Measurements from ENCODE around the gene PTAR1.

The PTAR1 gene

DNA sequence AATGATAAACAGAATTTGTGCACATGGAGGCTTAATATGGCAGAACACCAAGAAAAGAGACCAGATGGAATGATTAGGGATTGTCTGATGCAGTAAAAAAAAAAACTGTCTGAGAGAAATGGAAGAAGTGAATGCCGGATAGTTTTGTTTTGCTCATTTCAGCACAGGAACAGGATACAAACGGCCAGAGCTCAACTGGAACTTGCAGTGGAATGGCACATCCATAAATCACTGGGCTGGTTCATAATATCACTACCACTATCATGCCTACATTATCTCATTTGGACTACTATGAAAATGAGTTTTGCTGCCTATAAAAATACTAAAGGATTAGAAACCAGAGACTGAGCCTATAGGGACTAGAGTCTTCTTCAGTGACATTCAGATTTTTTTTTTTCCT, 9.7 kb downstream of the PTAR1 start:
- DNase-seq, result no peak

DNA sequence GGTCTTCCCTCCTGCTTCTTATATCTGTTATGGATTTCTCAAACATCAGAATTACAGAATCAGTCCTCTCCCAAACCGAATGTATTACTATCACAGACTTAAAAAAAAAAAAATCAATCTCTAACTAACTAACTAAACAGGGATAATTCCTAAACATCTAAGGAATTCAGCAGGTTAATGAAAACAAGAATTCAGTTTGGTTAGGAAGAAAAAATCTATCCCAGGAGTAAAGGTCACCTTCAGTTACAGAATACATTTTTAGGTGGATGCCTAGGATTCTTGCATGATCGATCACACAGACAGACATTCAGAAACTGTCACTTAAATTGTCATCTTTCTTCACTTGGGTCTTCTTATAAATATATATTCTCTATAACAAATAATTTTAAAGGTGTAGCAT, 11.5 kb downstream of the PTAR1 start:
- no peak for DNase-seq

DNA sequence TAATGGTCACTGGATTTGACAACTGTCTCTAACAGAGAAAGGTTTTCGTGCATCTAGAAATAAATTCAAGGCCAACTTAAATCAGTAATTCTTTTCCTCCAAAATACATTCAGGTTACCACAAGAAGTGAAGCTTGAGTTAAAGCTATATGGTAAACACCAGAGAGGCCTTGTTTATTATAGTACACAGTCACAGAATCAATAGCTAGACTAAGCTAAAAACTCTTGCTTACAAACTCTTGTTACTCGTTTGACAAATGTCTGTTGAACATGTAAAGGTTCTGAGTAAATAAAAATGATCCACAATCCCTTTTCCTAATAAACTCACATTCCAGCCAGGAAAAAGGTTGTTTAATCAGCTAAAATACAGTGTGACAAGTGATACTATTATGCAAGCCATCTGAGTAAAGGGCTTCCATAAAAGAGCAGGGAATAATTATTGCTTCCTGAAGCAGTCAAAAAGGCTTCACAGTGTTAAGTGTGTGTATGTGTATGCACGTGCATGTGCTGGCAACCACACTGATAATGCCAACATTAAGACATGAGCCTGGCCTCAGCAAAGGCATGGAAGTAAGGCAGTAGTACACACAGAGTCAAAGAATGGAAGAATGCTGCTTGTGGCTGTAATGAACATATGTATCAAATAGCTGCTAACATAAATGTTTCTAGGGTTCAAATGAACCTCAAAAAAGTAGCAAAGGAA, 12.8 kb downstream of the PTAR1 start:
- no peak for DNase-seq

DNA sequence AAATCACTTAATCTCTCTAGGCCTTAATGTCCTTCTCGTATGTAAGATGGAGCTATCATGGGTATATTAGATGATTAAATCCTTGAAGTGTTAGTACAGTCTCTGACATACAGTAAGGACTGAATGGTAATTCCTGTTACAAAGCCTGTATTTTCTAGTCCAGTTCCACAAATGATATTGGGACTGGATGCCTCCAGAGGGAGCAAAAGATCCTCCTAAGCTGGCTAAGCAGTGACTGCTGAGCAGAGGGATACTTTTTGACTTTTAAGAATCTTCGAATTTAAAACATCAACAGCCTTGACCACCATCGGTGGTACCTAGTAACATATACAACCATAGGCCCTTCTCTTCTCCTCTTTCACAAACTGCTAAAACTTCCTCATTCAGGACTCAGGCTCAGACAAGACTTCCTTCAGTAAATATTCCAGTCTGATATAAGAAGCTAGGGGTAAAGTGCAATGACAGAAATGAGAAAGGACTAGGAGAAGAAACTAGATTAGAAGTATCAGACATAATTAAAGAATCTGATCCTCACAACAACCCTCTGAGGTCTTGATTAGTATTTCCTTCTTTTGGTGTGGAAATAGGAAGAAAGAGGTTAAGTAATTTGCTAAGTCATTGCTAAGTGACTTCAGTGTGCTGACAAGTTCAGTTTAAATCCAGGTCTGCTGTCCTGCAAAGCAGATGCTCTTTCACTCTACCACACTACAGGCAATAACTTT, 13.9 kb downstream of the PTAR1 start:
- DNase-seq, result no peak

DNA sequence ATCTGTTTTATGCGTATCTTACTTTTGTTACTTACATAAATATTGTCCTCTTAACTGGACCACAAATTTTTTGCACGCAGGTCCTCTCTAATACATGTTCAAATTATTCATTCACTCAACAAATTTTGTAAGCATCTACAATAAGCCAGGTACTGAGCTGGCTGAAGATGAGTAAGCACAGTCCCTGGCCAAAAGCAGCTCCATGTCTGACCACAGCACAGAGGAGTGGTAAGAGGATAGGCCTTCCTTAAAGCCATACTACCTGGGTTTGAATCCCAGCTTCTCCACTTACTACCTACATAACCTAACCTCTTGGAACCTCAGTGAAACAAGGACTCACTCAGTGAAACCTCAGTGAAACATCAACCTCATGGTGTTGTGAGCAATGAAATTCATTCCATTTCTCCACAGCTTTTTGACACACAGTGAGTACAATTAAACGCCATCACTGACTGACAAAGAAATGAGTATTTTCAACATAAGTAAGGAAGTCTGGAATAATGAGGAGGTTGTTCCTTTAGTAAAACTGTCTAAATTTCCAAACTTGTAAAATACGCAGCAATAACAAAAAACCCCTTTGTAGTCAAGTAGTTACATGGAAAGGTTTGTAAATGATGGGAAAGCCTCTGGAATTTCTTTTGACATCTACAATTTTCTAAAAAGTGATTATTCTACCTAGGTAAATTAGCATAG, 15.0 kb downstream of the PTAR1 start:
- DNase-seq, result no peak

DNA sequence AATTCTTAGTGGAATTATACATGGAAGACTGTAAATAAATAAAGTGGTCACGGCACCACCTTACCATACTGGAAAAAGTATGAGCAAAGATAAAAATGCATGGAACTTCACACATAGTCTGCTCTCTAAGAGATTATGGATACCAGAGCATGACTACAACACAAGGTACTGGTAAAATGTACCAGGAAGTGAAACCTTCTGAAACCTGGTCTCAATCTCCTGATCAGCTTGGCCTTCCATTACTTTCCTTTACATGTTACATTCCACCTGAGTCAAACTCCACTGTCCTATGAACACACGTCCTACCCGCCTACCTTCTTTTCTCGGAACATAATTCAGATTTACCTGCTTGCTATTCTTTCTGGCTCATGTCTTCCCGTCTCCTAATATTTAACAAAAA, 15.9 kb downstream of the PTAR1 start:
- no peak for DNase-seq

DNA sequence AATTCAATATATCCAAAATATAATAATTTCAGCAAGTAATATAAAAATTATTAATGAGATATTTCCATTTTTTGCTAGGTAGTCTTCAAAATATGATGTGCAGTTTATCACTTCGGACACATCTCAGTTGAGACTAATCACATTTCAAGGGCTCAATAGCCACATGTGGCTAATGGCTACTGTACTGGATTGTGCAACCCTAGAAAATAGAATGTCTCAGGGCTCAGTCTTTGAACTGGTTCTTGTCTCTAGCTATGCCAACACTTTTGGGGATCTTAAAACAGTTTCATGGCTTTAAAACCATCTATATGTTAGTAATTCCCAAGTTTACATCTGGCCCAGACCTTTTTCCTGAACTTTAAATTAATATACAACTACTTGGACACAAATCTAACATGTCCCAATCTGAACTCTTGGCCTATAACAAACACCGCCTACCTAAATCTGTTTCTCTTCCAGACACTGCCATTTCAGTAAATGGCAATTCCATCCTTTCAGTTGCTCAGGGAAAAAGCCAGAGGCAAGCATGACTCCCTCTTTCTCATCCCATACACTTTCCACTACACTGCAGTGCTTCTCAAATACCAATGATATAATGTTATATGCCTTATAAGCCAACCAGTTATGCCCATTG, 18.8 kb downstream of the PTAR1 start:
- DNase-seq, result no peak

DNA sequence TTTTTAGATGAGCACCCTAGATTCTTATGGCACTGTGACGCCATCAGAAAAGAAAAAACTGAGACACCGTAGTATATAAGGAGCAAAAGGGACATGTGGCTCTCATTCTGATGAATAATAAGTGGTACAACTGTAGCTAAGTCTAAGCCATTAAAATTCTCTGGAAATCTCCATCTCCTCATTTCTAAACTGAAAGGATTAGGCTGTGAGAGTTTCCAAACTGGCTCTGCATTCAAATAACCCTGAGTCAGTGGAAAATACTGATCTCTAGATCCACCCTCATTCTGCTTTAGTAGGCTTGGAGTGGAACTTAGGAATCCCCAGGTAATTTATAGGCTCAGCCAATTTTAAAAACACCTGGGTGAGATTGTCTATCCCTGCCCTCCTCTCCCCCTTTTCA, 28.5 kb downstream of the PTAR1 start:
- no peak for DNase-seq

DNA sequence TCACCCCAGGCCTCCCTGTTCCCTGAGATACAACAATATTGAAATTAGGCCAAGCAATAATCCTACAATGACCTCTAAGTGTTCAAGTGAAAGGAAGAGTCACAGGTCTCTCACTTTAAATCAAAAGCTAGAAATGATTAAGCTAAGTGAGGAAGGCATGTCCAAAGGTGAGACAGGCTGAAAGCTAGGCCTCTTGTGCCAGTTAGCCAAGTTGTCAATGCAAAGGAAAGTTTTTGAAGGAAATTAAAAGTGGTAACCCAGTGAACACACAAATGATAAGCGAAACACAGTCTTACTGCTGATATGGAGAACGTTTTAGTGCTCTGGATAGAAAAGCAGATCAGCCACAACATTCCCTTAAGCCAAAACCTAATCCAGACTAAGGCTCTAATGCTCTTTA, 39.8 kb downstream of the PTAR1 start:
- no peak for DNase-seq

DNA sequence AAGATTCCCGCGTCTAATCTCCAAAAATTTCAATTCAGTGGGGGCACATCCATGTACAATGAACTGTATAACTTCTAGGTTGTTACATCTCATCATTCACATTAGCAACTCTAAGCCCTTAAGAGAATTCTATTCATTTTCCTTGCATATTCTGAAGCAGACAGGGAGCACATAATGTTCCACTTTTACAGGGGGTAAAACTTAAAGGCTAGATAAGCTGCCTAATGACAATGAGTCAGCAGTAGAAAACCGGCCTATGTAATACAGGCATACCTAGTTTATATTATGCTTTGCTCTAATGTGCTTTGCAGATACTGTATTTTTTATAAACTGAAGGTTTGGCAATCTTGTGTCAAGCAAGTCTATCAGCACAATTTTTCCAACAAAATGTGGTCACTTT, 40.4 kb downstream of the PTAR1 start:
- DNase-seq, result no peak

DNA sequence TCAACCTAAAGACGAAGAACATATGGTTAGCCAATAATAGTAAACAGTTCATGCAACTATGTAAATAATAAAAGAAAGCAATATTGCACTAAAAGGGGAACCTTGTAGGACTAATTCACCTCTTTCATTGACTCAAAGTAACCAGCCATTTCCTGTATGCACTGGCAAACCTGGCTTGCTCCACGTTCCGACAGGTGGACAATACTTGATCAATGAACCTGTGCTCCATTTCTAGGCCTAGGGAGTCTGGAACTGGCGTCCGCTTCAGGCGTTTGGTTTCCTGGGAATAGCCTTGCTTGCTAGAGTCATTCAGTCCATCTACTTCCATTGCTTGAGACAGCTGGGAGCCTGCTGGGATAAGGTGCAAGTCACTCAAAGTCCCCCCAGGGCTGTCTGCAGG, 41.6 kb downstream of the PTAR1 start:
- DNase-seq, result no peak

DNA sequence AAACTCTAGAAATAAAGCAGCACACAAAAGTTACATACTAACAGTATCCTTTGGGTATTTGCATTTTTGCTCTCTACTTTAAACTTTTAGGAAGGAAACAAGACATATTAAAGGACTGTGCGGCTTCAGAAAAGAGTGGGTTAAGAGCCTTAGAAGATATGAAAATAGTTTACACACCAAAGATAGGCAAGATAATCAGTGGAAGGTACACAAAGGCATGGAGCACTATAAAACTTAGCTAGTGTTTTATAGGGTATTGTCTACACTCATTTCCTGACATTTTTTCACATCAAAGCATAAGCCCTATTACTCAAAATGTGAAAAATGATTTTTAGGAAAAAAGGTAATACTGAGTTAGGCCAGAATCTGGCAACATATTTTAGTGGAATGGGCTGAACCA, 44.0 kb downstream of the PTAR1 start:
- DNase-seq, result no peak

DNA sequence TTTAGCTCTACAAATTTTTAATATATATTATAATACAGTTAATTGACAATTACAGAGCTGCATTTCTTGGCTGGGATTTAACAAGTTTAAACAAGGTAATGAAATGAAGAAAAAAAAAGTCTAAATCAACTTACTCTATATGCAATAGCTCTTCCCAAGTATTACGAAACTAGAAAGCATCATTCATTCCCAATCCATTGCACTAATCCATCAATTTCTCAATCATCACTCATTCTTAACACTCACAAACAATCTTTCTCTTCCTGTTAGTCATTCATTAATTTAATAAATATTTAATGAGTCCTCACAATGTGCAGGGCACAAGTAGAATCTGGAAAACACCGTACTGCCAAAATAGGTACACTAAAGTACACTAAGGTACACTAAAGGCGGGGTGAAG, 44.7 kb downstream of the PTAR1 start:
- no peak for DNase-seq

DNA sequence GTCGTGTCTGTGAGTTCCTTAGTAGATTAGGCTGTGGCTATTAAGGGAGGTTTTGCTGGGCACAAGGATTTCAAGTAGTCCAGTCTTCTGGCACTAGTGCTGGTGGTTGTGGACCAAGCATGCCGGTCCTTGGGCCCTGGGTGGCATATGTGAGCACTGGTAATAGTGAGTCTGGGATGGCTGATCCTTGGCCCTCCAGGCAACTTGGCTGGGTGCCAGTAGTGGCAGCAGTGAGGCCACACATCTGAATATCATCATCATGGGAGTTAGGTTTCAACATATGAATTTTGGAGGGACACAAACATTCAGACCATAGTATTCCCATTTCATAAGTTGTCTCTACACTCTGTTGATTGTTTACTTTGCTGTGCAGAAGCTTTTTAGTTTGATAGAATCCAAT, 62.3 kb downstream of the PTAR1 start:
- no peak for DNase-seq

DNA sequence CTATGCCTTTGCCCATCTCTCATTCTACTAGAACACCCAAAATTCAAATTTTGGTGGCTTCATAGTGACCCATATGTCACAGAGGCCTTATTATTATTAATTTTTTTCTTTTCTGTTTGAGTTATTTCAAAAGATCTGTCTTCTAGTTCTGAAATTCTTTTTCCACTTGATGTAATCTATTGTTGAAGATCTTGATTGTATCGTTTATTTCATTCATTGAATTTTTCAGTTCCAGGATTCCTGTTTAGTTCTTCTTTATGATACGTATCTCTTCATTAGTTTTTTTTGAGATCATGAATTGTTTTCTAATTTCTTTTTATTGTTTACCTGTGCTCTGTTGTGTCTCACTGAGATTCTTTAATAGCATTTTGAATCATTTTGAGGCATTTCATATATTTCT, 63.0 kb downstream of the PTAR1 start:
- no peak for DNase-seq

DNA sequence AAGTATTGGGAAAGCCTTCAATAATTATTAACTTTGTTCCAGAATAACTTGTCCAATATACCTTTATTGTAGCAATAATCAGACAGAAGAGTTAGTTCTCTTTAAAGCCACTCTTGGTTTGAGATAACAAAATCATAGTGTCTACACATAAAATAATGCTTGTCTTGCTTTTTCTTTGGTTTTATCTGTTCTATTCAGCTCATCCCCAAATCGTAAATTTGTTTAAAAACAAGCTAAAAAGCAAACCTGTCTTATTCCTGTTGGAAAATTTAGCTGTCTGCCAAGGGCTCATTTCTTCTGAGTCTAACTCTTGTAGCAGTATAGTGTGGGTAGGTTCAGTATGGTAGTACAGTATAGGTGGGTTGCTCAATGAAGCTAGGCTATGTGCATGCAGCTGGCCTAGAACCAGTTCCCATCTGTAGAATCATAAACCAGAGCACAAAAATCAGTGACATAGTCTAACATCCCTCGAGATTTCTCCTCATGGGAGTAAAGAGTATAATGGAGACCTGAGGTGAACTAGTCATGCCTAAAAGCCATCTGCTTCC, 69.7 kb downstream of the PTAR1 start:
- no peak for DNase-seq

DNA sequence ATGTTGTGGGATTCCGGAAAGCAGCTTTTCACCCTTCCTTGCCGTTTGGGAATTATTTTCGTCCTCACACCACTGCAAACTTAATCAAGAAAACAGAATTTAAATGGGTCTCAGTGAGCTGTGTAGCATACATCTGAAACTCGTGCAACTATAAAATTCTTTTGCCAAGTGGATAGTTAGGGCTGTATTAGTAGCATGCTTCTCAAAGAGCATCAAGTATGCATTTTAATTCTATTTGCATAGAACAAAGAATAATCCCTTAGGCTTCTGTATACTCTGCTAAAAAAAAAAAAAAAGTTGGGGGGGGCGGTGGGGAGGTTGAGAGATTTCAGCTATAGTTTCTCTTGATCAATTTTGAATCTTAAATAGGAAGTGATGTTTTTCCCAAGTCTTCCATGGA, 75.9 kb downstream of the PTAR1 start:
- DNase-seq, result no peak

DNA sequence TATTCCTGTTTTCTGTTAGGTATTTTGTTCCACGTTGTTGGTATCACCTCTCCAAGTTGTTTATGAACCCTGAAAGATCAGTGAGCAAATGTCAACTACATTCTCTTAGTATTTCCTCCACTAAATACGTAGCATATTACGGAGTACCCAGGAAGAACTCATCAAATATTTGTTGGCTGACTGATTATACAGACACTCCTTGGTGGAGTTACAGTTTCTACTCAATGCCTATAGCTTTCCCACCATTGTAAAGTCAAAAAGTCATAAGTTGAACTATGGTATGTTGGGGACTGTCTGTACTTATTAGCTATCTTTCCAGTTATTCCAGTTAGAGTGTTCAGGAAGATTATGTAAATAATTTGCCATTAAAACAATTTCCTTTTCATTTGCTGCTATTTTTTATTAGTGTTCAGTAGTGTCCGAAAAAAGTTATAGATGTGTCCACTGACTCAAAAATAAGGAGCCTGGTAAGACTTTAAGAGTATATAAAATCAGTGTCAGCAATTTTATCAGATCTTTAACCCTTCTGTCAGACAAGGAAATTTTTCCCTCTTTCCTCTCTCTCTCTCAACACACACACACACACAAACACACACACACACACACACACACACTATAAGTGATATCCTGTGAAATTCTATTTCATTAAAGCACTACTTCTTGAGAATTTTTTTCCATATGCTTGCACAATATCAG, 80.8 kb downstream of the PTAR1 start:
- no peak for DNase-seq

DNA sequence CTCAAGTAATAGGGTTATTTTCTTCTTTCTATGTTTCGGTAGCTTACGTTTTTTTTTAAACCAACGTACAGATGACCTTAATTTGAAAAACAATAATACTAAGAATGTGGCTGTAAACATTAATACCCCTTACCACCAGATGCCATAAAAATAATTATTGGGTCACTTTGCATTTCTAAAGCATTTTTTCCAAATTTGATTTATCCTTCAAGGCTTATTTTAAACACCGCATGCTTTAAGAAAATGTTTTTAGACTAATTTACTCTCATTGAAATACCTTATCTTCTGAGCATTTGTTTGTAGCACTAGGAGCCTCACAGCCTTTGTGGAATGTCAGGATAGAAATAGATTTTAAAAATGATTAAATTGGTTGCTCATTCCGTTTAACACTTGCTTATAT, 81.9 kb downstream of the PTAR1 start:
- DNase-seq, result no peak

DNA sequence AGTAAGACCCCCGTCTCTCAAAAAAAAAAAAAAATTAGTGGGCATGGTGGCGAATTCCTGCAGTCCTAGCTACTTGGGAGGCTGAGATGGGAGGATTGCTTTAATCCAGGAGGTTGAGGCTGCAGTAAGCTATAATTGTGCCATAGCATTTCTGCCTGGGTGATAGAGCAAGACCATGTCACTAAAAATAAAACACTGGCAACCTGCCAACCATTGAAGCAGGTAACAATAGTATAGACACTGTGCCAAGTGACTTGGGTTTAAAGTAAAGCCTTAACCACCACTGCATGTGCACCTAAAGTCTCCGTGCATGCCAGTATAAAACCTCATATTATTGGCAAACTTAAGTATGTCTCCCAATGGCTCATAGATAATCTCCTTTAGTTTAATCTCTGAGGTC, 84.2 kb downstream of the PTAR1 start:
- DNase-seq, result no peak

DNA sequence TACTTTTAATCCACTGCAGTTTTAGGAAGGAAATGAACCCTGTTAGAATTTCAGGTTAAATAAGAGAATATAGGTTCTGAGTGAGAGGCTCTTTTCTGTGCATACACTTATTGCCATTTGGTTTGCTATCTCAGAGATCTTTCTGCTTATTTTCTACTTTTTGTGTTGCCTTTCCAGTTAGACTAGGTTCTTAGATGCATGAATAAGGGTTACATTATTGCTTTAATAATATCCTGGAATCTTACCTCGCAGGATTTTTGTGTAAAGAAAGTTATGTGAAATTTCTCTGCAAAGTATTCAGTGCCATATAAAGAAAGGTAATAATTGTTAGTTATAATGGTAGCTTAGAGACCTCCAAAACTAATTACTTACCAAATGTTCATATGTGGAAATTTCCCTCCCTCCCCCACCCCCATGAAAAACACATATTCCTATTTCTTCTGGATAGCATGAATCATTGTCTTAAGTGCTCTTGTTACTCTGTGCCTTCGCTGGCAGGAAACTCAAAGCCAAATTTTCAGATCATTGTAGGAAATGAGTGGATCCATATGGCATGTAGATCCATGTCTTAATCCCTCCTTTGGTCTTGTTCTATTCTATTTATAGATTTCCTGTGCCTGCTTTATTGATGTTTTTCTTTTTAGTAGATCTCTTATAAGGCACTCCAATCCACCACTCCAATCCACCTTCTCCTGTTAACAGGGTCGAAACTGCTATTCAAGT, 84.9 kb downstream of the PTAR1 start:
- no peak for DNase-seq

DNA sequence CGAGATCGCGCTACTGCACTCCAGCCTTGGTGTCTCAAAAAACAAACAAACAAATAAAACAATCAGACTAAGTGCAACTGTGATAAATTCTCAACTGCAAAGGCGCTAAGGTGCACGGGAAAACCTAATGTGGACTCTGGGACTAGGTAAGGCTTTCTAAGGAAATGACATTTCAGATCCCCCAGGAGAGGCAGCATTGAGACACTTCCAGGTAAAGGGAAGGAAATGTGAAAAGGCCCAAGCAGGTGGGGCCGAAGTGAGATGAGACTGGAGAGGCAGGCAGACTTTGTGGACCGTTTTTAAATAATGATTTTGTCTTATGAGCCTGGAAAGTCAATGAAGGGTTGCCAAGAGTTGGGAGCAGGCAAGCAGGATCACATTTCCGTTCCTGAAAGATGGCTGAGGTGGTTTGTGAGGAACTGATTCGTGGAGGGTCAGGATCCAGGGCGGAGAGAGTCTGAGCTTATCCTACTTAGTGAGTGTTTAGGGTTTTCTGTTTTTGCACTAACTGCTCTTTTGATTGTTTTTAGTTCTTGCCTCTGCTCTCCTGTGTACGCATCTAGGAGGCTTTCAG, 85.6 kb downstream of the PTAR1 start:
- no peak for DNase-seq

All from stimulated activated CD4-positive, alpha-beta T cell treated with anti-CD3 and anti-CD28 coated beads, Interleukin-4, amount 100 ng/mL, for 24 hours (primary cell).